KOPT-K1 (cell line): ENCODE data around the gene CARS1.

Experiments
- H3K27ac ChIP-seq: fragments of 200-600 bp; sonication (generic); 2 replicates; pipeline ENCODE4 v1.5.1; 2016; ENCODE audit warnings: antibody characterized with exemption, mild to moderate bottlenecking, low read depth, low read length; ENCODE audit not compliant: poor library complexity, severe bottlenecking
- H3K36me3 ChIP-seq: fragments of 200-600 bp; sonication (generic); 2 replicates; pipeline ENCODE4 v1.5.1; 2017; ENCODE audit warnings: antibody characterized with exemption, mild to moderate bottlenecking, low read length, moderate library complexity; ENCODE audit not compliant: insufficient read depth
- H3K9me3 ChIP-seq: fragments of 200-600 bp; sonication (generic); 2 replicates; pipeline ENCODE4 v1.5.1; 2017; ENCODE audit warnings: antibody characterized with exemption, low read length, mild to moderate bottlenecking; ENCODE audit not compliant: insufficient read depth, poor library complexity, severe bottlenecking

The CARS1 gene

GRCh38 chr11:2963761-2964160, 93.5 kb downstream of the CARS1 start:
- Histone ChIP-seq H3K36me3 (peaks cover 100% of the 10 kb centered on the region), H3K9me3 (no peaks in the 10 kb centered on the region)

GRCh38 chr11:2963112-2963754, 94.0 kb downstream of the CARS1 start:
- peaks cover 100% of the 10 kb centered on the region for H3K36me3 ChIP-seq
- H3K9me3 ChIP-seq: no peaks in the 10 kb centered on the region

More at GRCh38 chr11:2963761-2964160, 93.5 kb downstream of the CARS1 start:
- no peak overlapping the region for H3K27ac ChIP-seq

GRCh38 chr11:2961080-2961479, 96.1 kb downstream of the CARS1 start:
- Histone ChIP-seq H3K36me3 (peaks cover 100% of the 10 kb centered on the region), H3K9me3 (no peaks in the 10 kb centered on the region), H3K27ac (no peak overlapping the region)

More at GRCh38 chr11:2963112-2963754, 94.0 kb downstream of the CARS1 start:
- no peak overlapping the region for H3K27ac ChIP-seq

- Histone ChIP-seq H3K27ac (no peak overlapping the region), H3K36me3 (peaks cover 100% of the 10 kb centered on the region), H3K9me3 (no peaks in the 10 kb centered on the region)
These were observed 97.1 kb downstream of the CARS1 start for GRCh38 chr11:2960139-2960538.

- Histone ChIP-seq H3K27ac (no peak overlapping the region), H3K36me3 (peaks cover 100% of the 10 kb centered on the region), H3K9me3 (no peaks in the 10 kb centered on the region)
These were observed 99.0 kb downstream of the CARS1 start for GRCh38 chr11:2958251-2958650.

- H3K36me3 ChIP-seq: peaks cover 100% of the 10 kb centered on the region
- no peak overlapping the region for H3K27ac ChIP-seq
- no peaks in the 10 kb centered on the region for H3K9me3 ChIP-seq
These were observed 101.2 kb downstream of the CARS1 start for GRCh38 chr11:2955906-2956476.

GRCh38 chr11:2954263-2954662, 103.0 kb downstream of the CARS1 start:
- Histone ChIP-seq H3K9me3 (no peaks in the 10 kb centered on the region), H3K36me3 (peaks cover 100% of the 10 kb centered on the region), H3K27ac (no peak overlapping the region)

- Histone ChIP-seq H3K27ac (no peak overlapping the region), H3K9me3 (no peaks in the 10 kb centered on the region), H3K36me3 (peaks cover 100% of the 10 kb centered on the region)
These were observed 104.9 kb downstream of the CARS1 start for GRCh38 chr11:2952290-2952689.

- H3K36me3 ChIP-seq: peaks cover 100% of the 10 kb centered on the region
- no peak overlapping the region for H3K27ac ChIP-seq
These were observed 105.8 kb downstream of the CARS1 start for GRCh38 chr11:2951231-2952110.

More at GRCh38 chr11:2951231-2952110, 105.8 kb downstream of the CARS1 start:
- no peaks in the 10 kb centered on the region for H3K9me3 ChIP-seq
